GM12872 (cell line): ENCODE measurements around the gene GDF7.

Source experiments
- TF ChIP-seq, protein P1 (sequence below): IDR thresholded peaks from 3 replicates; pipeline ENCODE4 v1.5.1; 2011; ENCODE audit warnings: low read depth, mild to moderate bottlenecking, low read length, moderate library complexity; ENCODE audit not compliant: insufficient read depth

Gene GDF7

DNA sequence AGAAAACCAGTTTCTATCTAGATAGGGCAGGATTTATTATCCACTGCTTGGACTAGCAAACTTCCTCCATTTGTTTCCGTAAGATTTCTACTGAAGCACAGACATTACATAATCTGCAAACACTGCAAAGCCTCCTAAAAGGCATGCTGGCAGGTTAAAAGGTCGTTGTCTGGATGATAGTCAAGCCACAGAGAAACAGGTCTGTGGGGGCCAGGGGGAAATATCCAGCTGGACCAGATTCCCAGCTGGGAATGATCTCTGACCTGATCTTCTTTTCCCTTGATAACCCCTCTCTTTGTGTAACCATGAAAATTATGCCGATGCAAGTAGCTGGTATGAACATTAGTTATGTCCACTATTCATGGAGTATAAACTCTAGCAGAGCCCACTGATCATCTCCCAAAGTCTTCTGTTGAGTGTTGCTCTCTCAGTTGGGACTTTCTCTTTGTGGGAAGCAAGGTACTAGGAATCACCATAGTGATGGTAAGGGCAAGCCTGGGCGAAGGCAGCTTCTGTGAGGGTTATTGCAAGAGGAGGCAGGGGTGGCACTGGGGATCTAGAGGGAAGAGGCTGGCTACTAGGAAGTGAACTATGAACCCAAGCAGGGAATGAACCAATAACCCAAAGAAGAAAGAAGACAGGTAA is 61.3 kb downstream of the GDF7 start:
- TF ChIP-seq, protein P1, sequence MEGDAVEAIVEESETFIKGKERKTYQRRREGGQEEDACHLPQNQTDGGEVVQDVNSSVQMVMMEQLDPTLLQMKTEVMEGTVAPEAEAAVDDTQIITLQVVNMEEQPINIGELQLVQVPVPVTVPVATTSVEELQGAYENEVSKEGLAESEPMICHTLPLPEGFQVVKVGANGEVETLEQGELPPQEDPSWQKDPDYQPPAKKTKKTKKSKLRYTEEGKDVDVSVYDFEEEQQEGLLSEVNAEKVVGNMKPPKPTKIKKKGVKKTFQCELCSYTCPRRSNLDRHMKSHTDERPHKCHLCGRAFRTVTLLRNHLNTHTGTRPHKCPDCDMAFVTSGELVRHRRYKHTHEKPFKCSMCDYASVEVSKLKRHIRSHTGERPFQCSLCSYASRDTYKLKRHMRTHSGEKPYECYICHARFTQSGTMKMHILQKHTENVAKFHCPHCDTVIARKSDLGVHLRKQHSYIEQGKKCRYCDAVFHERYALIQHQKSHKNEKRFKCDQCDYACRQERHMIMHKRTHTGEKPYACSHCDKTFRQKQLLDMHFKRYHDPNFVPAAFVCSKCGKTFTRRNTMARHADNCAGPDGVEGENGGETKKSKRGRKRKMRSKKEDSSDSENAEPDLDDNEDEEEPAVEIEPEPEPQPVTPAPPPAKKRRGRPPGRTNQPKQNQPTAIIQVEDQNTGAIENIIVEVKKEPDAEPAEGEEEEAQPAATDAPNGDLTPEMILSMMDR: no peak
